HUDEP-2 (cell line): Measurements from ENCODE around the gene UNC13A.
A peak's percentile ranks its signal among the peaks of the same experiment; 100 is the strongest.

Experiments used
- DNase-seq, 76 experiments: peaks; one replicate each; lab custom pipeline; 2025; ENCODE audit not compliant: unreplicated experiment in 76 of 76; lab: John Stamatoyannopoulos, UW

The UNC13A gene

GRCh38 chr19:17673937-17674799, 14.0 kb downstream of the UNC13A start:
- no peak for DNase-seq

GRCh38 chr19:17671906-17672305, 16.2 kb downstream of the UNC13A start:
- DNase-seq = peak in 22 of 76 experiments; percentile 6 to 52 (median 26)

- DNase-seq = no peak
These were observed 18.7 kb downstream of the UNC13A start for GRCh38 chr19:17669419-17669818.

GRCh38 chr19:17665058-17665457, 23.1 kb downstream of the UNC13A start:
- no peak for DNase-seq

- no peak for DNase-seq
These were observed 28.2 kb downstream of the UNC13A start for GRCh38 chr19:17659996-17660395.

GRCh38 chr19:17658666-17659065, 29.5 kb downstream of the UNC13A start:
- no peak for DNase-seq

- no peak for DNase-seq
These were observed 29.9 kb downstream of the UNC13A start for GRCh38 chr19:17658240-17658639.

- no peak for DNase-seq
These were observed 31.2 kb downstream of the UNC13A start for GRCh38 chr19:17656970-17657369.

- DNase-seq = no peak
These were observed 32.2 kb downstream of the UNC13A start for GRCh38 chr19:17655751-17656472.

- DNase-seq = peak in 30 of 76 experiments; percentile 7 to 57 (median 20)
These were observed 33.2 kb downstream of the UNC13A start for GRCh38 chr19:17654993-17655392.

GRCh38 chr19:17652627-17653026, 35.5 kb downstream of the UNC13A start:
- no peak for DNase-seq

- DNase-seq = no peak
These were observed 39.4 kb downstream of the UNC13A start for GRCh38 chr19:17648786-17649185.

- peak in 7 of 76 experiments; percentile 4 to 28 (median 9) for DNase-seq
These were observed 40.0 kb downstream of the UNC13A start for GRCh38 chr19:17648097-17648660.

- DNase-seq = no peak
These were observed 40.8 kb downstream of the UNC13A start for GRCh38 chr19:17647071-17648020.

- no peak for DNase-seq
These were observed 41.7 kb downstream of the UNC13A start for GRCh38 chr19:17646441-17646840.

- no peak for DNase-seq
These were observed 42.7 kb downstream of the UNC13A start for GRCh38 chr19:17645339-17645963.

- no peak for DNase-seq
These were observed 45.5 kb downstream of the UNC13A start for GRCh38 chr19:17642656-17643055.

- DNase-seq = no peak
These were observed 46.3 kb downstream of the UNC13A start for GRCh38 chr19:17641846-17642245.

GRCh38 chr19:17641181-17641580, 47.0 kb downstream of the UNC13A start:
- no peak for DNase-seq

- DNase-seq = no peak
These were observed 54.5 kb downstream of the UNC13A start for GRCh38 chr19:17633700-17634099.
